ENCODE results near the gene FGF18. TPM values are rescaled to one million over a fixed set of nuclear protein-coding genes. Genes with fewer than 3 reads are reported as not detected.

FGF18 gene
- total and polyA plus RNA-seq, 9 of the 15 experiments (the other 6 are each of a cell fraction or from before 2014, with no cell fraction given) = 0.05 to 0.18 (median 0.11) TPM; not detected in 6

DNA sequence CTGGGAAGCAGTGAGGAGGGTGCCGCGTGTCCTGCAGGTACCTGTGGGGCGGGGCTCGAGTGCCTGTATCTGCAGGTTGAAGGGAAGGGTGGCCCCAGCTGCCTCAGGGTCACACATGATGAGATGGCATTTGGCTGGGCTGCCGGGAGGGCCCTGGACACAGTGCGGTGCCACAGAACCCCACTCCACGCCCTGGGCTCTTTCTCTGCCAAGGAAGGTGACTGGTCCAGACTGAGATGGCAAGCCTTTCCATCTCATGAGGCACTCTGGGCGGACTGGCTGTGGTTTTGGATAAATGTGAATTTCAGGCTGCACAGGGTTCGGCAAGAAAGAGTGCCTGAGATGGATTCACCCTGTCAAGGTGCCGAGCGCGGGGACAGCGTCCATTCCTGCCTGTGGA is 69.4 kb downstream of the FGF18 start:
- peaks cover 0 to 22% of the 10 kb centered on the region in 2 experiments; a peak in 3 of 5 replicates for H3K27me3 ChIP-seq (ENCODE audit: control insufficient read depth in 2 of 2, insufficient read depth in 2 of 2, low read length in 2 of 2)
- peaks cover 3% of the 10 kb centered on the region; the same call in 1 of the 2 replicates for H4K20me1 ChIP-seq (replicated peaks; ENCODE audit: control insufficient read depth, insufficient read depth, low read length)
- peak overlapping the region in 1 of 2 experiments; percentile 31; a peak in 1 of 4 replicates for H3K9ac ChIP-seq (ENCODE audit: insufficient read depth in 1 of 2, low read depth in 2 of 2, low read length in 2 of 2)
- no peak for TF ChIP-seq BRD4 (IDR thresholded peaks at IDR 0.05)
- no peak for TF ChIP-seq BCL6 (CRISPR knock-in tag; IDR thresholded peaks at IDR 0.05)
- TF ChIP-seq ZFP1 (CRISPR knock-in tag; IDR thresholded peaks at IDR 0.05) = no peak
- no peak for TF ChIP-seq ZNF407 (IDR thresholded peaks at IDR 0.05; ENCODE audit: low read depth)
- TF ChIP-seq, protein P1, sequence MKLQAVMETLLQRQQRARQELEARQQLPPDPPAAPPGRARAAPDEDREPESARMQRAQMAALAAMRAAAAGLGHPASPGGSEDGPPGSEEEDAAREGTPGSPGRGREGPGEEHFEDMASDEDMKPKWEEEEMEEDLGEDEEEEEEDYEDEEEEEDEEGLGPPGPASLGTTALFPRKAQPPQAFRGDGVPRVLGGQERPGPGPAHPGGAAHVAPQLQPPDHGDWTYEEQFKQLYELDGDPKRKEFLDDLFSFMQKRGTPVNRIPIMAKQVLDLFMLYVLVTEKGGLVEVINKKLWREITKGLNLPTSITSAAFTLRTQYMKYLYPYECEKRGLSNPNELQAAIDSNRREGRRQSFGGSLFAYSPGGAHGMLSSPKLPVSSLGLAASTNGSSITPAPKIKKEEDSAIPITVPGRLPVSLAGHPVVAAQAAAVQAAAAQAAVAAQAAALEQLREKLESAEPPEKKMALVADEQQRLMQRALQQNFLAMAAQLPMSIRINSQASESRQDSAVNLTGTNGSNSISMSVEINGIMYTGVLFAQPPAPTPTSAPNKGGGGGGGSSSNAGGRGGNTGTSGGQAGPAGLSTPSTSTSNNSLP (IDR thresholded peaks at IDR 0.05; ENCODE audit: borderline replicate concordance, low read depth, low read length) = no peak
- no peak for TF ChIP-seq TOE1 (IDR thresholded peaks at IDR 0.05; ENCODE audit: borderline replicate concordance)
- TF ChIP-seq TOE1 (CRISPR knock-in tag; IDR thresholded peaks at IDR 0.05; ENCODE audit: borderline replicate concordance, low read depth) = no peak
- no peak for TF ChIP-seq PHTF2 (CRISPR knock-in tag; IDR thresholded peaks at IDR 0.05)
- ChIA-PET CTCF (ENCODE audit: low intra/inter-chr PET ratio) (no interaction called here), POLR2A (no interaction called here)
- H3K9me1 ChIP-seq (ENCODE audit: control insufficient read depth, insufficient read depth, low read length) = no peaks in the 10 kb centered on the region
- no peak overlapping the region for H2AFZ ChIP-seq (ENCODE audit: low read depth, low read length)
- DNase-seq (ENCODE audit: extremely low read depth in 1 of 4, low spot score in 3 of 4) (no peak), FAIRE-seq (no peak), ATAC-seq (no peak)
- no peaks in the 10 kb centered on the region for H3K9me3 ChIP-seq (replicated peaks; ENCODE audit: control insufficient read depth, insufficient read depth, low read depth, low read length)
- no peaks in the 10 kb centered on the region for H3K79me2 ChIP-seq (ENCODE audit: control insufficient read depth, insufficient read depth, low read length)
- 28% methylated on average over 13 of the region's 13 CpGs for WGBS (ENCODE audit: insufficient coverage, low coverage, missing lambda C conversion rate)
- H3K27ac ChIP-seq (ENCODE audit: extremely low read depth, low read depth, low read length) = no peak overlapping the region
- BruUV-seq (replicated peaks) = no TSS peak
- no peak overlapping the region for H3K4me2 ChIP-seq (ENCODE audit: insufficient read depth, low read length)
- intact Hi-C loops (cut with micrococcal nuclease) (loop anchor here (5.0 kb wide), 1 partner anchor 418 kb away; no protein-coding TSS in a partner anchor), in situ Hi-C loops (cut with MboI) (no loop called here)
- H3K36me3 ChIP-seq (ENCODE audit: control insufficient read depth, insufficient read depth, low read length) = no peaks in the 10 kb centered on the region
- peaks cover 9 to 15% of the 10 kb centered on the region in 2 experiments for H3K4me1 ChIP-seq (replicated peaks in 1 of 2; ENCODE audit: control insufficient read depth in 2 of 2, insufficient read depth in 2 of 2, low read length in 2 of 2)
- H3K4me3 ChIP-seq = no peak overlapping the region
